Activated CD4-positive, alpha-beta T cell treated with anti-CD3 and anti-CD28 coated beads, Interleukin-2, amount 10 ng/mL, durations not matched to agents 7 days and 5 days (primary cell): Measurements from ENCODE around the gene KRT71. TPM values are rescaled to one million over a fixed set of nuclear protein-coding genes. Genes with fewer than 3 reads are reported as not detected.
"Not testable (repeated sequence)": the region's sequence is repeated elsewhere in the genome, so short reads cannot be mapped to it uniquely, and the experiment has no call there.

Experiments used
- CTCF ChIA-PET: fragments of 350-600 bp; sonication (Branson Sonifier 250); formaldehyde crosslinking; loops from one replicate; lab custom pipeline; 2021; ENCODE audit warnings: antibody characterized with exemption; lab: Charles Lee
- POLR2A ChIA-PET: fragments of 350-600 bp; sonication (Branson Sonifier 250); formaldehyde crosslinking; loops from one replicate; lab custom pipeline; 2021; ENCODE audit warnings: antibody characterized with exemption; lab: Charles Lee
- DNase-seq: peaks from one replicate; pipeline ENCODE4 v3.0.0-alpha.2; 2020
- H3K27ac Mint-ChIP-seq: one replicate; pipeline ENCODE4 v1.8.0; 2021; ENCODE audit warnings: mild to moderate bottlenecking, moderate library complexity, mixed read lengths
- H3K27me3 Mint-ChIP-seq: one replicate; pipeline ENCODE4 v1.8.0; 2021; ENCODE audit warnings: mixed read lengths
- H3K36me3 Mint-ChIP-seq: one replicate; pipeline ENCODE4 v1.8.0; 2021; ENCODE audit warnings: low read depth, mixed read lengths
- H3K4me1 Mint-ChIP-seq: one replicate; pipeline ENCODE4 v1.8.0; 2021; ENCODE audit warnings: mixed read lengths
- H3K4me3 Mint-ChIP-seq: one replicate; pipeline ENCODE4 v1.8.0; 2021; ENCODE audit warnings: mild to moderate bottlenecking, moderate library complexity, mixed read lengths
- H3K9me3 Mint-ChIP-seq: one replicate; pipeline ENCODE4 v1.8.0; 2021; ENCODE audit warnings: mixed read lengths
- total RNA-seq, 2 experiments: library from RNA; stranded (reverse); gene quantifications; one replicate each; pipeline ENCODE4 v1.2.3, GENCODE V29; 2021

KRT71 gene
- total RNA-seq, 2 experiments from 2014 or later: not detected

DNA sequence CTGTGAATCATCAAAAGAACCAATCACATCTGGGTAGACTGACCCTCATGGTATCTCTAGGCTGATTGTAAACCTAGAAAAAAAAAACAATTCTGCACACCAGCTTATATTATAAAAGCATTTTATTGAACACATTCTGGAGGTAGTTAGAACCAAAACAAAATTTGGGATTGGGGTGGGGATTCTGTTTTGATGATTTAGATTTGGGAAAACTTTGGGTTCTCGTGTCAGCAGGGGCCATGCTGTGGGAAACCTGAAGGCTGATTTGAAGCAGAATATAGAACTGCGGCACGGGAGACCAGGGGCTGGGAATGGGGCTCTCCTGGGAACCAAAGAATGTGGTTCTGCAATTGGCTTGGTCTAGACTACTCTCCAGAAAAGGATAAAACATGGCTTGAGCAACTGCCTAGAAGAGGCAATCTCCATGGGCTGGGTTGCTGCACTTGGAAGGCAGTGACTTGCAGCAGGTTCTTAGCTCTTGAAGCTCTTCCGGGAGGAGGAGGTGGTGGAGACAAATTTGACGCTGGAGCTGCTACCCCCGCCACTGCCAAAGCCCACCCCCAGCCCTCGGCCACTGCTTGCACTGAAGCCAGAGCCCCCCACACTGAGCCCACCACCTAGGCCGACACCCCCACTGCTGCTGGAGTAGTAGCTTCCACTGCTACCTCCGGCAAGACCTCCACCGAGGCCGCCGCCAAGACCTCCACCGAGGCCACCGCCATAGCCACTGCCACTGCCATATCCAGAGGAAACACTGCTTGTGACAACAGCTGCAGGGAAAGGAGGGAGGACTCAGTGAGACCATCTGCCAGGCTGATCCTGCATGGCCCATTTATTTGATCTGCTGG is 38.2 kb downstream of the KRT71 start:
- peaks cover 9% of the 10 kb centered on the region for H3K9me3 Mint-ChIP-seq
- POLR2A ChIA-PET: interaction anchor here (0.6 kb wide), 1 partner anchor 18 kb away, joined by 3 read pairs; no protein-coding TSS in a partner anchor
- H3K4me3 Mint-ChIP-seq: no peak overlapping the region
- no peak for DNase-seq
- no peaks in the 10 kb centered on the region for H3K36me3 Mint-ChIP-seq
- no peaks in the 10 kb centered on the region for H3K4me1 Mint-ChIP-seq
- H3K27me3 Mint-ChIP-seq: peaks cover 9% of the 10 kb centered on the region
- H3K27ac Mint-ChIP-seq: no peak overlapping the region
- CTCF ChIA-PET: interaction anchor here (1.1 kb wide), 1 partner anchor 30 kb away, joined by 3 read pairs; no protein-coding TSS in a partner anchor

DNA sequence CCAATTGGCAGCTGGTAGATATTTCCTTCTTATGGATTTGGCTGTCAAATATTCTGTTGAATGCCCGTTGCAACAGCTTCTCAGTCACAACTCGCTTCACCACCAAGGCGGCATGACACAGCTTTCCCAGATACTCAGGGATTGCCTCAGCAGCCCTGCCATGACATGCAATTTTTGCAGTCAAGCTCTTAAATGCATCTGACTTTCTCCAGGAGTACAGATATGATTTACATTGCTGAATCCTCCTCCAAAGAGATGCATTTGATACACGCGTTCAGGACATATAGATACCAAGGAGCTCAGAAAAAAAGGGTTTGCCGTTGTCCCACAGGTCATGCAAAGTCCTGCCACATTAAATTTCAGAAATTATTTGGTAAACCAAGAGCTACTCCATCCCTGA is 39.2 kb downstream of the KRT71 start:
- Mint-ChIP-seq H3K27ac (no peak overlapping the region), H3K9me3 (peaks cover 9% of the 10 kb centered on the region), H3K27me3 (peaks cover 13% of the 10 kb centered on the region), H3K4me1 (no peaks in the 10 kb centered on the region), H3K36me3 (no peaks in the 10 kb centered on the region), H3K4me3 (no peak overlapping the region)
- no peak for DNase-seq
- ChIA-PET CTCF (no interaction called here), POLR2A (no interaction called here)

DNA sequence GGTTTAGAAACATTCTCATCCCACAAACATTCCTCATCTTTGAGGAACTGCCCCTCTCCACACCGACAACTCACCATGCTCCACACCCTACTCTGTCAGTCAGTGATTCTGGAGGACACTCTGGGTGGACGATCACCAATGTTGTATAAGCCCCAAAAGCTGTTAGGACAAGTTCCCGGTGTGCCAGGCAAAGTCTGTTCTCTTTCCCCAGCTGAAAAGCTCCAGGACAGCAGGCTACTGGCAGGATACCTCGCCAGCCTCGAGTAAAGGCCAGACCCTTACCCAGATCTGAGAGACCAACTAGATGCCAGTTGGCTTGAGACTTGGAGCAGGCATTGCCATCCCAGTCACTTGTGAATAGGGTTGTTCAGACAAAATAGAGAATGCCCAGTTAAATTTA is 44.7 kb downstream of the KRT71 start:
- ChIA-PET CTCF (interaction anchor here (1.1 kb wide), 1 partner anchor 136 kb away, joined by 3 read pairs; no protein-coding TSS in a partner anchor), POLR2A (no interaction called here)
- Mint-ChIP-seq H3K4me3 (no peak overlapping the region), H3K27ac (no peak overlapping the region), H3K27me3 (peaks cover 46% of the 10 kb centered on the region), H3K9me3 (peaks cover 9% of the 10 kb centered on the region), H3K36me3 (no peaks in the 10 kb centered on the region), H3K4me1 (no peaks in the 10 kb centered on the region)
- no peak for DNase-seq

DNA sequence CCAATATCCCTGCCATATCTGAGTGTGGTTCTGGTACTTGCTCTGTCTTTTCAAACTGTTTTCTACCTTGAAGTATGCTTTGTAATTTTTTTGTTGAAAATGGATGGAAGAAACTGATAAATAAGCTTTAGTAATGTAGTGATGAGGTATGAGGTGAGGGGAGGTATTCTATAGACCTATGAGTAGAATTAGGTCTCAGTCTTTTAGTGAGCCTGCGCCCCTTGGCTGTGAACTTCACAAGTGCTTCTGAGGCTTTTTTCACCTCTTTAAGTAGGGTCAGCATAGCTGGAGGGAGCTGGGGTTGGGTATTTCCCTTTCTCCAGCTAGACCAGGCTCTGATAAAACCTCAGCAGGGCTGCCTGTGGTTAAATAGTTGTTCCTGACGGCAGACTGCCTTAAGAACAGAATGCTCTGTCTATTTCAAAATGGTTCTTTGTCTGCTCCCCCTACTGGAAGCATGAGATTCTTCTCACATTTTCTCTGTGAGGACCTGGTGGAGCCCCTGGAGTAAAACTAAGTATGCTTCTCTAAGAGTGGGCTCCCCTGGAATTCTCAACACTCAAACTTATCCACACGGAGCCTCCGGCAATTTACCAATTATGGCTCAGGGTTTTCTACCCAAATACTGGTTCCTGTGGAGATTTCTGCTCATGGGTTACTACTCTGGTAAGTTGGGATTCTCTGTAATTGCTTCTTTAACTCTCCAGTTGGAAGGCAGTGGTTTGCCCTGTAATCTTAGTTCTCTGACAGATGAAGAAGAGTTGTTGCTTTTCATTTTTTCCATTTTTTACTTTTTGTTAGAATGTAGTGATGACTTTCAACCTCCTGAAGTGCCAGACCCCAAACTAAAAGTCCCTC is 45.9 kb downstream of the KRT71 start:
- ChIA-PET POLR2A (no interaction called here), CTCF (interaction anchor here (0.8 to 1.1 kb wide), 2 partner anchors 37 to 134 kb away, joined by 3 read pairs; no protein-coding TSS in a partner anchor)
- Mint-ChIP-seq H3K27me3 (peaks cover 51% of the 10 kb centered on the region), H3K27ac (no peak overlapping the region), H3K9me3 (peaks cover 9% of the 10 kb centered on the region), H3K4me3 (no peak overlapping the region), H3K36me3 (no peaks in the 10 kb centered on the region), H3K4me1 (no peaks in the 10 kb centered on the region)
- DNase-seq: no peak

DNA sequence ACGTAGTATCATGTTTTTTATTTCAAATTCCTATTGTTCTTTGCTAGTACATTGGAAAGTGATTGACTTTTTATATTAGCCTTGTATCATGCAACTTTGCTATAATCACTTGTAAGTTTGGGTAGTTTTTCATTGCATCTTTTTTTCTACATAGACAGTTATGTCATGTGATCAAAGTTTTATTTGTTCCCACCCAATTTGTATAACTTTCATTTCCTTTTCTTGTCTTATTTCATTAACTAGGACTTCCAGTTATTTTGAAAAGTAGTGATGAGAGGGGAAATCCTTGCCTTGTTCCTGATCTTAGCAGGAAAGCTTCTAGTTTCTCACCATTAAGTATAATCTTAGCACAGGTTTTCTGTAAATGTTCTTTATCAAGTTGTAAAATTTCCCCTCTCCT is 50.1 kb downstream of the KRT71 start:
- Mint-ChIP-seq H3K4me1 (no peaks in the 10 kb centered on the region), H3K9me3 (no peaks in the 10 kb centered on the region), H3K36me3 (no peaks in the 10 kb centered on the region), H3K27ac (no peak overlapping the region), H3K27me3 (peaks cover 56% of the 10 kb centered on the region), H3K4me3 (no peak overlapping the region)
- CTCF ChIA-PET: no interaction called here
- DNase-seq: no peak
- POLR2A ChIA-PET: no interaction called here

DNA sequence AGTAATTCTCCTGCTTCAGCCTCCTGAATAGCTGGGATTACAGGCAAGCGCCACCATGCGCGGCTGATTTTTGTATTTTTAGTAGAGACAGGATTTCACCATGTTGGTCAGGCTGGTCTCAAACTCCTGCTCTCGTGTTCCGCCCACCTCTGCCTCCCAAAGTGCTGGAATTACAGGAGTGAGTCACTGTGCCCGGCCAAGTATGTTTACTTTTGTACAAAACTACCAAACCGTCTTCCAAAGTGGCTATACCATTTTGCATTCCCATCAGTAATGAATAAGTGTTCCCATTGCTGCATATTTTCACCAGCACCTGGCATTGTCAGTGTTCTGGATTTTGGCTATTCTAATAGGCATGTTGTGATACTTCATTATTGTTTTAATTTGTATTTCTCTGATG is 51.5 kb downstream of the KRT71 start:
- Mint-ChIP-seq H3K36me3 (no peaks in the 10 kb centered on the region), H3K27ac (no peak overlapping the region), H3K9me3 (no peaks in the 10 kb centered on the region), H3K4me1 (no peaks in the 10 kb centered on the region), H3K4me3 (no peak overlapping the region), H3K27me3 (peaks cover 44% of the 10 kb centered on the region)
- no peak for DNase-seq
- CTCF ChIA-PET: no interaction called here
- POLR2A ChIA-PET: no interaction called here

DNA sequence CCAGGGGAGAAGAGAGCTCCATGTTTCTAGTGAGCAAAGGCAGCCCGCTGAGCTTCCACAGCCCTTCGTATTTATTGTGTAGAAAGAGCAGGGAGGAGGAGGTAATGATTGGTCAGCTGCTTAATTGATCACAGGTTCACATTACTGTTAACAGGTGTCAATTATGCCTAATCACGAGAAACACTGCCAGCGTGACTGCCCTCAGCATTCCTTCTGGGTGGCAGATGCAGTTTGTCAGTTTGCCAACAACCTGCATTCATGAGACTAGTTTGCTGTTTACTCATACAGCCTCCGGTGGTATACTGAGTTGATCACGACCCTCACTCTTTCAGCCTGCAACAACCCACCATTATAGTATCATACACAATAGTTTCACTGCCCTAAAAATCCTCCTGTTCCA is 52.4 kb downstream of the KRT71 start:
- H3K27ac Mint-ChIP-seq, H3K4me1 Mint-ChIP-seq, POLR2A ChIA-PET, H3K4me3 Mint-ChIP-seq, H3K36me3 Mint-ChIP-seq, DNase-seq, H3K9me3 Mint-ChIP-seq: not testable (repeated sequence)
- CTCF ChIA-PET: interaction anchor here (1.0 kb wide), 1 partner anchor 199 kb away, joined by 3 read pairs; no protein-coding TSS in a partner anchor
- peaks cover 35% of the 10 kb centered on the region for H3K27me3 Mint-ChIP-seq

DNA sequence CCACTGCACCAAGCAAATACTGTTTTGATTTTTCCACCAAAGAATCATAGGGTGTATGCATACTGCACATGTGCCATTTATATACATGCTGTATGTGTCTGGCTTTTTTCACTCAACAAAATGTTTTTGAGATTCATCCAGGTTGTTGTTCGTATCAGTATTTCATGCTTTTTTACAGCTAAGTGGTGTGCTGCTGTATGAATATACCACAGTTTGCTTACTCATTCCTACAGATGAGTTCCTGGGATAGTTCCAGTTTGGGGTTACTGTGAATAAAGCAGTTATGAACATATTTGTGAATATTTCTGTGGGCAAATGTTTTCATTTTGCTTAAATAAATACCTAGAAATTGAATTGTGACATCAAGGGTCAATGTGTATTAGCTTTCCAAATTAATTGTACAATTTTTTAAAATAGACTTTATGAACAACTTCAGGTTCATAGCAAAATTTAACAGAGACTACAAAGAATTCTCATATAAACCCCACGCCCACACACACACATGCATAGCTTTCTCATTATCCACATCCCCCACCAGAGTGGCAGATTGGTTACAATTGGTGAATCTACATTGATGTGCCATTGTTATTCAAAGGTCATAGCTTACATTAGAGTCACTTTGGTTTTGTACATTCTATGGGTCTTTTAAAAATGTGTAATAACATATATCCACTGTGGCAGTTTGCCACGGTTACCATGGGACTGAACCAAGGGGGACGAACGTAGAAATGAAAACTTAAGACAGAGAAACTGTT is 53.0 kb downstream of the KRT71 start:
- ChIA-PET CTCF (interaction anchor here (1.0 kb wide), 1 partner anchor 199 kb away, joined by 3 read pairs; no protein-coding TSS in a partner anchor), POLR2A (no interaction called here)
- Mint-ChIP-seq H3K36me3 (no peaks in the 10 kb centered on the region), H3K27me3 (peaks cover 34% of the 10 kb centered on the region), H3K9me3 (no peaks in the 10 kb centered on the region), H3K4me3 (no peak overlapping the region), H3K27ac (no peak overlapping the region), H3K4me1 (no peaks in the 10 kb centered on the region)
- DNase-seq: no peak

DNA sequence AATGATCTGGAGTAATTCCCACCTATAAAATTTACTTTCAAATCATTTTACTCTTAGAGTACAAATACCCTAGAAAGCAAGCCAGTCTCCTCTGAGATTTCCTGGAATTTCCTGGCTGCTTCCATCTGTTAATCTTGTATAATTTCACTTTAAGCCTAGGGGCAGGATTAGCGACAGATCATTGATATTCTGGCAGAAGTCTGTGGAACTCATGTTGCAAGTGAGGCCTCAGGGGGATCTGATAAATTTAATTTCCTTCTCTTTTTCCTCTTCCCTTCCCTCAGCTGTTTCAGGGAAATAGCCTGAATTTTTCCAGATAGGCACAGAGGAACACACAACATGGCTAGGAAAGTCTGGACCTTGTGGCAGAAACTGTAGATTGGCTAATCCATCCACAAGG is 54.0 kb downstream of the KRT71 start:
- Mint-ChIP-seq H3K4me3 (no peak overlapping the region), H3K27ac (no peak overlapping the region), H3K27me3 (peaks cover 35% of the 10 kb centered on the region), H3K9me3 (no peaks in the 10 kb centered on the region), H3K4me1 (no peaks in the 10 kb centered on the region), H3K36me3 (no peaks in the 10 kb centered on the region)
- ChIA-PET CTCF (interaction anchor here (0.6 kb wide), 1 partner anchor 13 kb away, joined by 3 read pairs; no protein-coding TSS in a partner anchor), POLR2A (no interaction called here)
- no peak for DNase-seq

DNA sequence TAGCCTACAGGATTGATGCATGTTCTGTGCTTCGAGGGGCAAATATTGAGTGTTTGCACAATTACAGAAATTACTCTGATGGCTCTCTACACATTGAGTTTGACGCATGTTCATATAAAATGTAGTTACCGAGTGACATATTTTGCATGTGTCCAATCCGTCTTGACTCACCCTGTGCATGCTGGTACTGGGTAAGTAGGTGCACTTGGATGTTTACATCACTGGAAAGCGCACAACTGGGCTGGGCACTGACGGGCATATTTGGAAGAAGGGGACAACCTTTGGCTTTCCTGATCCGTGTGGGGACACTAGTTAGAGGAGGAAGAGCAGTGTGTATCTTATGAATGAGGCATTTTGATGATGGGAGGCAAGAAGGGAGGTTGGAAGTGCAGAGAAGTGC is 55.0 kb downstream of the KRT71 start:
- POLR2A ChIA-PET: no interaction called here
- CTCF ChIA-PET: no interaction called here
- peaks cover 31% of the 10 kb centered on the region for H3K27me3 Mint-ChIP-seq

DNA sequence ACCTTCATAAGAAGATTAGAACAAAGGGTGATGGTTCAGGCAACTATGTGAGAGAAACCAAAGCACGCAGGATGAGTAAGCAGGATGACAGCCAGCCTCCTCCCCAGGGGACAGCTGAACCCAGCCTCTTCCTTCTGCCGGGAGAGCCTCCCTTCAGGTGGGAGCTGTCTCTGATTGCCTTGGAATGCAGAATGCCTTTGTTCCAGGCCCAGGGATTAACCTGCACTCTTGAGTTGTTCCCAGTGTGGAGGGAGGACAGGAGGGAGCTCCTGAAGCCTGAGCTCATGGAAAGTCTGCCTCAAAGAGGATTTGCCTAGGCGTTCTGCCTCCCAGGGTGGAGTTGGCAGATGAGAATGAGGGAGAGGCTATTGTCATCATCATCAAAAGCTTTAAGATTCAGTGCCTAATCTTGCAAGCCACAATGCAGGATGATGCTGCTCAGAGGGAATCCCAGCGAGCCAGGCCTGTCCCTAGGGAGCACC is 56.3 kb downstream of the KRT71 start:
- Mint-ChIP-seq H3K9me3 (no peaks in the 10 kb centered on the region), H3K36me3 (no peaks in the 10 kb centered on the region), H3K4me3 (no peak overlapping the region), H3K4me1 (no peaks in the 10 kb centered on the region), H3K27me3 (peaks cover 22% of the 10 kb centered on the region), H3K27ac (no peak overlapping the region)
- no peak for DNase-seq
- CTCF ChIA-PET: no interaction called here
- POLR2A ChIA-PET: no interaction called here

More for the DNA sequence above, 55.0 kb downstream of the KRT71 start:
- Mint-ChIP-seq H3K36me3 (no peaks in the 10 kb centered on the region), H3K27ac (no peak overlapping the region), H3K4me1 (no peaks in the 10 kb centered on the region), H3K9me3 (no peaks in the 10 kb centered on the region), H3K4me3 (no peak overlapping the region)
- DNase-seq: no peak

DNA sequence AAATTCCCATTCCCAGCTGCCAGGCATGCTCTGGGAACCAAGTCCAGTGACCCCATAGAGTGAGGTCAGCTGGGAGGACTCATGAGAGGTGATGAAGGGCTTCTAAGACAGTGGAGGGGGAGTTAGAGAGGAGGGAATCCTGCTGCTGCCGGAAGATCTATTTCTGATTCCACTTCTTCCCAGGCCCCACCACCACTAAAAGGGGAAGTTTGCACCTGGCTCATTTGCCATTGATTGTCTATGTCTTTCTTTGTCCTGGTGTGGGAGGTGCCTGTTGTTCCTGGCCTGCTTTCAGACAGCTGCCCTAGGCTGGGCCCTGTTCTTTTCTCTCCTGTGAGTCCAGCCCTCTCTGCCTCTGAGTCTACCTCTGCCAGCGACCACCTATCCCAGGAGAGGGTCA is 56.9 kb downstream of the KRT71 start:
- no peak overlapping the region for H3K27ac Mint-ChIP-seq
- no peaks in the 10 kb centered on the region for H3K4me1 Mint-ChIP-seq
- no peaks in the 10 kb centered on the region for H3K9me3 Mint-ChIP-seq
- CTCF ChIA-PET: no interaction called here
- DNase-seq: no peak
- H3K4me3 Mint-ChIP-seq: no peak overlapping the region
- peaks cover 25% of the 10 kb centered on the region for H3K27me3 Mint-ChIP-seq
- H3K36me3 Mint-ChIP-seq: no peaks in the 10 kb centered on the region
- POLR2A ChIA-PET: no interaction called here
